GM12801 (cell line): Measurements from ENCODE around the gene PLA2G4F.

Experiments
- TF ChIP-seq, protein P1 (sequence below): IDR thresholded peaks from one replicate; pipeline ENCODE4 v1.5.1; 2011; ENCODE audit warnings: control low read depth; ENCODE audit not compliant: insufficient read length; ENCODE audit errors: extremely low read depth

The PLA2G4F gene

GRCh38 chr15:42141246-42141645 lies 15.2 kb downstream of the PLA2G4F start:
- TF ChIP-seq, protein P1, sequence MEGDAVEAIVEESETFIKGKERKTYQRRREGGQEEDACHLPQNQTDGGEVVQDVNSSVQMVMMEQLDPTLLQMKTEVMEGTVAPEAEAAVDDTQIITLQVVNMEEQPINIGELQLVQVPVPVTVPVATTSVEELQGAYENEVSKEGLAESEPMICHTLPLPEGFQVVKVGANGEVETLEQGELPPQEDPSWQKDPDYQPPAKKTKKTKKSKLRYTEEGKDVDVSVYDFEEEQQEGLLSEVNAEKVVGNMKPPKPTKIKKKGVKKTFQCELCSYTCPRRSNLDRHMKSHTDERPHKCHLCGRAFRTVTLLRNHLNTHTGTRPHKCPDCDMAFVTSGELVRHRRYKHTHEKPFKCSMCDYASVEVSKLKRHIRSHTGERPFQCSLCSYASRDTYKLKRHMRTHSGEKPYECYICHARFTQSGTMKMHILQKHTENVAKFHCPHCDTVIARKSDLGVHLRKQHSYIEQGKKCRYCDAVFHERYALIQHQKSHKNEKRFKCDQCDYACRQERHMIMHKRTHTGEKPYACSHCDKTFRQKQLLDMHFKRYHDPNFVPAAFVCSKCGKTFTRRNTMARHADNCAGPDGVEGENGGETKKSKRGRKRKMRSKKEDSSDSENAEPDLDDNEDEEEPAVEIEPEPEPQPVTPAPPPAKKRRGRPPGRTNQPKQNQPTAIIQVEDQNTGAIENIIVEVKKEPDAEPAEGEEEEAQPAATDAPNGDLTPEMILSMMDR = no peak

- TF ChIP-seq, protein P1 = no peak
These were observed 15.9 kb downstream of the PLA2G4F start for GRCh38 chr15:42140383-42141070.

DNA sequence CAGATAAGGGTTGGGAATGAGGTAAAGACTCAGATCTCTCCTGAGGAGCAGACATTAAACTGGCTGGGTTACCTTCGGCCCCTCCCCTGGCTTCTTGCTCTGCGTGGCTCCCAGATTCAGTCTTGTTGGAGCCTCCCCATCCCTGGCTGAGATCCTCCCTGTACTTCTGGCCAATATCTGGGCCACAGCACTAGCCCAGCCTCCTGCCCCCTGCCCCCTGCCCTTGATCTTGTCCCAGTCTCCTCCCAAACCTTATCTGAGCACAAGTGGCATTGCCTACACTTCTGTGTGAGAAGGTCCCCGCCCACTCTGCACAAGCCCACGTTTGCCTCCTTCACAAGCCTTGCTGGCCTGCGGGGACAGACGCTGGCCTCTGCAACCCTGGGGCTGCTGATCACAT lies 16.8 kb downstream of the PLA2G4F start:
- TF ChIP-seq, protein P1 = no peak

GRCh38 chr15:42138968-42139386 lies 17.5 kb downstream of the PLA2G4F start:
- TF ChIP-seq, protein P1 = no peak

DNA sequence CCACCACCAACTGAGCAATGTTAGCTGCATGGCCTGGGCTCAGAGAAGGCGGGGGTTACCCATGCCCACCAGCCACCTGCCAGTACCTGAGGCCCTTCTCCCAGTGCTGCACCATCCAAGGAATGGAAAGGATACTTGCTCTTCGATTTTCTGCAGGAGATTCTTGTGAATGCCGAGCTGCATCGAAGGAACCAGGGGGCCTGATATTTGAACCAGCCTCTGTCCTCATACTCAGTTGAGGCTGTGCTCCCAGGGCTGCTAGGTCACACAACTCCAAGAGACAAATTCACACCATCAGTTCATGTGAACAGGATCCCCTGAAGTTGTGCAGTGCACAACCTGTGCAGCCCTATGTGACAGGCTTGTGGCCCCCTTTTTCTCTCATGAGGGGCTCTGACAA lies 18.0 kb downstream of the PLA2G4F start:
- TF ChIP-seq, protein P1 = no peak

DNA sequence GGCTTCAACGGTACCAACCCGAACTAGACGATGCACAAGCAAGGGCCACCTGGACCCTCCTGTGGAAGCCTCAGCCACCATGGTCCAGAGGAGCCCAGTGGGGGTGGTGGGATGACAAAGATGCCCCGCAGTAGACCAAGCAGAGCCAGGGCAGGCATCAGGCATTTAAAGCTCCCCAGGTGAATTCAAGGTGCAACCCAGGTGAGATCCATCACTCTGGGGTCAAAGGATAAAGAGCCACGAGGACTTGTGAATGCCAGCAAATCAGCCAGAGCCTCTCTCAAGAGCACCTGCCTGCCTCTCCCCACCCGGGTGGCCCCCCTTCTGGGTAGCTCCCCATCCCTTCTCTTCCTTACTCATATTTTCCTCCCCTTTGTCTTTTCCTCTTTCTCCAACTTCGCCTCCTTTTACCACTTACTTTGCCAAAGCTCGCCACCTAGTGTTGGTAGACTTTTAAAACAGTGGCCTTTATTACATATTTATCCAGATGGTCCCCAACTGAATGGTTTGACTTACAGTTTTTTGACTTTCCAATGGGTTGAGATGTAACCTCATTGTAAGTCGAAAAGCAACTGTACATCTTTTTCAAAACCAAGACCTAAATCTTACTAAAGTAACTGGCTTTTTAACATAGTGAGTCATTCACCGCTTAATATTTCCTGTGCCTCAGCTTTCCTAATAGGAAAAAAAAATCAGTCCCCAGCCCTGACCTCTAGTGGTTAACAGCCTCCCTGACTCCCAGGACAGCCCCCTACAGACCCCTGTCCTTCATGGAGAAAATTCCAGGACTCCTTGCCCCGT lies 18.8 kb downstream of the PLA2G4F start:
- TF ChIP-seq, protein P1 = no peak

DNA sequence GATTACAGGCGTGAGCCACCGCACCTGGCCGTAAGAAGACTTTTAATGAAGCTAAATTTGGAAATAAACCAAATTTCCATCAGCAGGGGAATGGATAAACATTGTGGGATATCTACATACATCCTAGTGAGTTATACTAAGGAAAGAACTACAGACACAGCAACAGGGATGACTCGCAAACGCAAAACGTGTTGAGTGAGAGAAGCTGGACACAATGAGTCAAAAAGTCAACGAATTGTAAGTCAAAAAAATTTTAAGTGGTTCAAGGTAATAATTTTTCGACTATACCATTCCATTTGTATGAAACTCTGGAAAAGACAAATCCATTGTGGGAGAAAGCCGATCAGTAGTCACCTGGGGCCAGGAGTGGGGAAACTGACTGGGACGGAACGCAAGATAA lies 19.9 kb downstream of the PLA2G4F start:
- TF ChIP-seq, protein P1 = no peak
